Pericardium fibroblast (primary cell): ENCODE results near the gene ZNF354C. TPM values are rescaled to one million over a fixed set of nuclear protein-coding genes. Genes with fewer than 3 reads are reported as not detected.

Experiments
- total RNA-seq: library from RNA; depleted of rRNA; stranded (reverse); fragments of >200 nt; gene quantifications from 2 replicates; pipeline ENCODE4 v1.2.3, GENCODE V29; 2015

The ZNF354C gene
- 4.0 and 4.1 TPM in 2 replicates for total RNA-seq

GRCh38 chr5:179060116-179061008 lies at the start of gene ZNF354C:
Gene ZNF354C, plus strand, starts transcription at chr5:179060373. Its CDS starts 1,696 bp downstream, at chr5:179062069.

GRCh38 chr5:179023528-179024189 lies 36.5 kb upstream of the ZNF354C start, which contains the start of gene ZNF879:
Gene ZNF879, plus strand, starts transcription at chr5:179023804. Its CDS starts 1,201 bp downstream, at chr5:179025005.

Other genes with a start within 250 kb of the ZNF354C start
- gene ZNF354B, start 200.4 kb upstream of the ZNF354C start, total RNA-seq: 5.3 and 7.1 TPM in 2 replicates
- 0.94 and 1.8 TPM in 2 replicates for gene ZFP2, start 164.5 kb upstream of the ZNF354C start, total RNA-seq
- gene ZNF454, start 119.2 kb upstream of the ZNF354C start, total RNA-seq: 1.5 and 2.0 TPM in 2 replicates
- not detected in 2 replicates for gene GRM6, start 65.1 kb upstream of the ZNF354C start, total RNA-seq
- 2.0 and 6.2 TPM in 2 replicates for gene ZNF879, start 36.6 kb upstream of the ZNF354C start, total RNA-seq